Breast epithelium (tissue), 3 donors: ENCODE data around the gene MAP6.

Experiments
- POLR2AphosphoS5 ChIP-seq, 3 donors: sonication (generic); formaldehyde crosslinking; IDR thresholded peaks; one replicate each; pipeline ENCODE4 v1.6.1; 2017; ENCODE audit warnings: antibody characterized with exemption in 3 of 3
- TF ChIP-seq, protein P1 (sequence below), 3 donors: fragments of 450-650 bp; IDR thresholded peaks; one replicate each; pipeline ENCODE4 v1.5.1; 2016 to 2017; ENCODE audit warnings: antibody characterized with exemption in 3 of 3, mild to moderate bottlenecking in 3 of 3, moderate library complexity in 3 of 3

GRCh38 chr11:75542088-75542438, 126.8 kb downstream of the MAP6 start:
- no peak for TF ChIP-seq POLR2AphosphoS5 (IDR thresholded peaks at IDR 0.05)
- TF ChIP-seq, protein P1, sequence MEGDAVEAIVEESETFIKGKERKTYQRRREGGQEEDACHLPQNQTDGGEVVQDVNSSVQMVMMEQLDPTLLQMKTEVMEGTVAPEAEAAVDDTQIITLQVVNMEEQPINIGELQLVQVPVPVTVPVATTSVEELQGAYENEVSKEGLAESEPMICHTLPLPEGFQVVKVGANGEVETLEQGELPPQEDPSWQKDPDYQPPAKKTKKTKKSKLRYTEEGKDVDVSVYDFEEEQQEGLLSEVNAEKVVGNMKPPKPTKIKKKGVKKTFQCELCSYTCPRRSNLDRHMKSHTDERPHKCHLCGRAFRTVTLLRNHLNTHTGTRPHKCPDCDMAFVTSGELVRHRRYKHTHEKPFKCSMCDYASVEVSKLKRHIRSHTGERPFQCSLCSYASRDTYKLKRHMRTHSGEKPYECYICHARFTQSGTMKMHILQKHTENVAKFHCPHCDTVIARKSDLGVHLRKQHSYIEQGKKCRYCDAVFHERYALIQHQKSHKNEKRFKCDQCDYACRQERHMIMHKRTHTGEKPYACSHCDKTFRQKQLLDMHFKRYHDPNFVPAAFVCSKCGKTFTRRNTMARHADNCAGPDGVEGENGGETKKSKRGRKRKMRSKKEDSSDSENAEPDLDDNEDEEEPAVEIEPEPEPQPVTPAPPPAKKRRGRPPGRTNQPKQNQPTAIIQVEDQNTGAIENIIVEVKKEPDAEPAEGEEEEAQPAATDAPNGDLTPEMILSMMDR (IDR thresholded peaks at IDR 0.05): no peak
